HG03159 (cell line): ENCODE data around the gene P4HA2.

Experiments
- ATAC-seq: cut with Tn5 transposase; IDR thresholded peaks from one replicate; pipeline ENCODE4 v1.9.1; 2021; ENCODE audit warnings: mild to moderate bottlenecking, moderate library complexity; ENCODE audit not compliant: unreplicated experiment

Gene P4HA2

GRCh38 chr5:132253008-132253441, 25.4 kb upstream of the P4HA2 start:
- no peak for ATAC-seq

- no peak for ATAC-seq
Measured at GRCh38 chr5:132251220-132251725, 23.6 kb upstream of the P4HA2 start.

GRCh38 chr5:132250547-132250946, 22.9 kb upstream of the P4HA2 start:
- ATAC-seq: no peak

DNA sequence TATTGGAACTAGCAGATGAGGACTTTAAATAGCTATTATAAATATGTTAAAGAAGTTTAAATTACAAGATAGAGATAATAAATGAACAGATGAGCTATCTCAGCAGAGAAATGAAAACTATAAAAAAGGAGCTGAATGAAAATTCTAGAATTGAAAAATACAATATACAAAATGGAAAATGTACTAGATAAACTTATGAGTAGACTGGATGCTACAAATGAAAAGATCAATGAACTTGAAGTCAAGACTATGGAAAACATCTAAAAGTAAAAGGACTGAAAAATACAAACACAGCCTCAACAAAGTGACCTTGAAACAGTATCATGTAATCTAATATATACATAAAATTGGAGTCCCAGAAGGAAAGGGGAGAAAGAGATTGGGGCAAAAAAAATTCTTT, 19.2 kb upstream of the P4HA2 start:
- ATAC-seq: no peak

GRCh38 chr5:132245593-132245992, 17.9 kb upstream of the P4HA2 start:
- no peak for ATAC-seq

GRCh38 chr5:132243366-132243977, 15.8 kb upstream of the P4HA2 start:
- ATAC-seq: no peak

DNA sequence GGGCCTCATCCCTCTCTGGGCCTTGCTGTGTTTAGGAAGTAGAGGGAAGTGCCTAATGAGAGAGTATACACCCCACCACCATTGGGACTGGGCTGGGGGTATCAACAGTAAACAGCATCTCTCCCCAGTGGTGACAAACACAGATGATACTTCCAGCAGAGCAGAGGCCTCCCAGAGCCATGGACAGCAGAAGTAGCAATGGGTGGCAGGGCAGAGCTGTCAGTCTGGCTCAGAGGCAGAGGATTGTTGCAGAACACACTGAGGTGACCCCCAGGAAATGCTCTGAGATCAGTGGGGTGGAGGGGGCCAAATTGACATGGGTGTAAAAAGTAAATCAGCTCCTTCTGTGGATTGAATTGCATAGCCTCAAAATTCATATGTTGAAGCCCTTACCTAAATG, 12.1 kb upstream of the P4HA2 start:
- no peak for ATAC-seq

DNA sequence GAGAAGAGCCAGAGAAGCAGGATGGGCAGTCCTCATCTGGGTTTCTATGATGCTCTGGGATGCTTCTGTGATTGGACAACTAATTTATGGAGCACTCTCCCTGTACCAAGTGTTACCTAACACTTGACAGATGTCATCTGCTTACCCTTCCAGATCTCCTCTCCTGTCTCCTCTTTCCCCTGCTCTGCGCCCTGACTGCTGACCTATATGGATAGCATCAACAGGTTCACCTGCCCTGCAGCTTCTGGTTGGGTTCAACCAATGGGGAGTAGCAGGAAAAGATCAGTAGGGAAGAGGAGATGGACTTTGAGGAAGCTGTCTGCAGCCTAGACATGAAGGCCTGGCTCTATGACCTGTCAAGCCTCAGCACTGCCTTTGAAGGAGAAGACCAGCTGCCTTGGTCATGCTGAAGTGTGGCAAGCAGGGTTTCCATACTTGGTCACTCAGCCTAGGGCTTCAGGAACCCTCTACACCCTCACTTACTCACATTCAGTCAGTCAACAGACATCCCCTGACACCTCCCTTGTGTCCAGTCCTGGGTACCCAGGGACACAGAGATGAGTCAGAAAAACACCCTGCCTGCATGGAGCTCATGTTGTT, 11.3 kb upstream of the P4HA2 start:
- ATAC-seq: no peak

- ATAC-seq: peak; percentile 92
Measured at GRCh38 chr5:132238169-132238744, 10.6 kb upstream of the P4HA2 start.

- no peak for ATAC-seq
Measured at GRCh38 chr5:132237670-132238069, 10.0 kb upstream of the P4HA2 start.

DNA sequence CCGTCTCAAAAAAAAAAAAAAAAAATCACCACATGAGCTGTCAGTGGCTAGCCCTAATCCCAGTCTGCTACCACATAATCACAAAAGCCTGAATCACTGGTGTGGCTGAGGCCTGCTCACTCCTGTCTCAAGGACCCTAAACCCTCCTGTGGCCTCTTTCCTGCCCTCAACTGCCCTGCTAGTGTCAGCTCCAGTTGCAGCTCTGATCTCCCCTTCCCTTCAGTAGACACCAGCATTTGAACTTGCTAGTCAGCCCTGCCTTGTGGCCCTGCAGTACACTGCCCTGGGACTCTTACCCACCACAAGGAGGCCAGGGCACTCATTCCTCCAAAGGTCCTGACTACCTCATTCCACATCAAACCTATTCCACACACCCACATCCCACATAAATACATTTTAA, 9.5 kb upstream of the P4HA2 start:
- ATAC-seq: no peak

- ATAC-seq: no peak
Measured at GRCh38 chr5:132235340-132235739, 7.7 kb upstream of the P4HA2 start.

- no peak for ATAC-seq
Measured at GRCh38 chr5:132234684-132235062, 7.0 kb upstream of the P4HA2 start.

DNA sequence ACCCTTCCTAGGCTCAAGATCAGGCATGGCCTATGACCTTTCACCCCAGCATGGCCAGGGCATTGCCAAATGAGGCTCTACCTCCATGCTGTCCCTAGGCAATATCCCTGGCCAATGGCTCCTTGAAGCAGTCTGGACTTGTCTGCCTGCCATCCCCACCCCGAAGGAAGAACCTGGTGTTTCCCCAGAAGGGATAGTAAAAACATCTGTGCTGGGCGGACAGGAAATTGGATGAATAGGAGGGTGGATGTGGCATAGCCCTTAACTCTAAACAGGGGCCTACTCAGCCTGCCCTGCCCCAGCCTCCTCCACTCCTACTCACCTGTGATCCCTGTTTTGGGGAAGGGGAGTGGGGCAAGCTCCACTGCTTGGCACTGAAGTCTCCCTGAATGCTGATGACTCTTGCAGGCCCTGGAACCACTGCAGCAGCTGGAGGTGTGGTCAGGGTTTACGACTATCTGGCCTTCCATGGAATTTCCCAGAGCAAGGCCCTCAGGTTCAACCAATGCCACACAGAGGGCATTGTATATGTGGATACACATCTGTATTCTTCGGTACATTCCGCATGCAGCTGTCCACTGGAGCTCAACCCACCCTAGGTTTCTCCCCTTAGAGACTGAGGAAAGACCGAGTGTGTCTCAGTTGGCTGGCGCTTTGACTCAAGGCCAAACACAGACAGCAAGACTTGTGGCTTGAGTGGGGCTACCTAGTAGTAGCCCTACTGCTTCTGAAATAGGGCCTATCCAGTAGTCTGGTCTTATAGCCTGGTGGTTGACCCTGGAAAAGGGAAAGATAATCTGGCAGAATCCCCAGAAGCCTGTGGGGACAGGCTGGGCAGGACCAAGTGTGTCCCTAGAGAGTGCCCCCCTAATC, 6.4 kb upstream of the P4HA2 start:
- no peak for ATAC-seq

DNA sequence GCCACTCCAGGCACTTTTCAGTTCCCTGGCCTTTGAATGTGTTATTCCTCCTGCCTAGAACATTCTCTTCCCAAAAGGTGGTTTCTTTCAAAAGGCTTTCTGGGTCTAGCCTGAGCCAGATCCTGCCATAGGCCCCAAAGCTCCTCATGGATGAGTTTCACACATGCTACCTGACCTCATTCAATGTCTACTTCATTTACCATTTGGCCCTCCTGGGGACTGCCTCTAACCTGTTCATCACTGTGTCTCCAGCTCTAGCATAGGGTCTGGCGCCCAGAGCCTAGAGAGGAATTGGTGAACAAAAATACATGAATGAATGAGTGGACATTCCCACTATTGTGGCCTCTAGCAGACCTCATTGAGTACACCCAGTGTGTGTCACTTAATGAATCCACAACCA, 5.4 kb upstream of the P4HA2 start:
- ATAC-seq: no peak

- no peak for ATAC-seq
Measured at GRCh38 chr5:132232465-132232864, 4.8 kb upstream of the P4HA2 start.

DNA sequence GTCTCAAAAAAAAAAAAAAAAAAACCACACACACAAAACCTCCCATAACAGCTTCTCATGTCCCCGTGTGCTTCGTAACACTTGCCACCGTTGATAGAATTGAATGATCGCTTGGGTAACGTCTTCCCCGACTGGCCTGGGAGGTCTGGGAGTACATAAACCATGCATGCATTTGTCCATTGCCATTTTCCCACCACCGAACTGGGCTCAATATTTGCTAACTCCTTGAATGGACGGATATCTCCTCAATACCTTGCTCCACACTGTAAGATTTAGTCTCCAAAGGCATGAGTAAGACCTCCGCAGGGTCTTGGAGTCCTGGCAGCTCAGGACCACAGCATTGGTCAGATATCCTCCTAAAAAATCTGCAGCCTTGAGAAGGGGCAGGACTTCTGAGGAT, 3.2 kb upstream of the P4HA2 start:
- ATAC-seq: no peak

- ATAC-seq: no peak
Measured at GRCh38 chr5:132229236-132229635, 1.6 kb upstream of the P4HA2 start.

DNA sequence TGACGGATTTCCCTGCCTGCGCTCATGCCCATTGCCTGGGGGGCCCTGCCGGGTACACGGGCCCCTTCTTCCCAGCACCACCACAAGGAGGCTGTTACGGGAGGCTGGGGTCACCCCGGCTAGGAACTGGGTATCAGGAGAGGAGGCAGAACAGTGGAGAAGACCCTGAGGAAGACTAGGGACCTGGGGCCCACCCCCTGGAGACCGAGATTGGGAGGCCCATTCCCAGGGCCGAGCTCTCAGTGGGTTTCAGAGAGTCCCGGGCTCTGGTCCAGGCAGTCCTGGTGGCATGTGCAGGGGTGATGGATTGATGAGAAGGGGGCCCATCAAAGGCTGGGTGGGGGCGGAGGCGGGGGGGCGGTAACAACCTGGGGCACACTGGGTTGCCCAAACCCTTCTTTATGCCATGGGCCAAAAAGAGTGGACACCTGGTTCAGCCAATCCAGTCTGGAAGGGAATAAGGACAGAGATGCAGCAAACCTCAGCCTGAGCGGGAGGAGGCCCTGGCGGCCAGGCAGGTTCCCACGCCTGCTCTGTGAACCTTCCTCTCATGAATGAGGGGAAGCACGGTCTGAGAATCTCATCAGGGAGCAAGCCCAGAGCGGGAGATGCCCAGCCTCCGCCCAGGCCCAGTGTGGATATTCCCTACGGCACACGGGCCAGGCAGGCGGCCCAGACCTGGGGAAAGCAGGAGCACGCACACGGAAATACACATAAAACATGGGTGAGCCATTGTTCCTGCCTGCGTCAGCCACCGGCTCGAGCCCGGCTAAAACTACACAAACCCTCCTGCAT, 785 bp upstream of the P4HA2 start:
- ATAC-seq: no peak

GRCh38 chr5:132227235-132227484, 493 bp downstream of the P4HA2 start:
- no peak for ATAC-seq
